Right atrium auricular region (tissue), 2 donors: ENCODE results near the gene ST8SIA1. TPM values are rescaled to one million over a fixed set of nuclear protein-coding genes. Genes with fewer than 3 reads are reported as not detected.
"Not testable (repeated sequence)": the region's sequence is repeated elsewhere in the genome, so short reads cannot be mapped to it uniquely, and the experiment has no call there.

ENCODE experiments used
- DNase-seq: peaks from one replicate; pipeline ENCODE4 v3.0.0-alpha.2; 2019; ENCODE audit warnings: low spot score
- H3K27ac ChIP-seq, 2 donors: fragments of 200-600 bp; sonication (generic); 1 replicate in 1 of 2; 2 replicates in 1 of 2; pipeline ENCODE4 v1.5.1; 2016 to 2019
- H3K27me3 ChIP-seq, 2 donors: fragments of 200-600 bp; sonication (generic); one replicate each; pipeline versions ENCODE4 v1.5.1 to v1.6.0; 2017 to 2019
- H3K36me3 ChIP-seq: fragments of 200-600 bp; sonication (generic); one replicate; pipeline ENCODE4 v1.5.1; 2016
- H3K4me1 ChIP-seq, 2 donors: fragments of 200-600 bp; sonication (generic); one replicate each; pipeline versions ENCODE4 v1.5.1 to v1.6.0; 2017 to 2019
- H3K4me3 ChIP-seq, 2 donors: fragments of 200-600 bp; sonication (generic); 1 replicate in 1 of 2; 2 replicates in 1 of 2; pipeline ENCODE4 v1.5.1; 2017 to 2019; ENCODE audit warnings: mild to moderate bottlenecking in 1 of 2, moderate library complexity in 1 of 2
- H3K9me3 ChIP-seq, 2 donors: fragments of 200-600 bp; sonication (generic); one replicate each; pipeline ENCODE4 v1.5.1; 2019
- total RNA-seq, 2 donors: library from RNA; depleted of rRNA; stranded (reverse); fragments of >200 nt; gene quantifications; one replicate each; pipeline ENCODE4 v1.1.0, GENCODE V29; 2016
- TF ChIP-seq, protein P1 (sequence below), 2 donors: fragments of 200-600 bp; sonication (generic); IDR thresholded peaks; one replicate each; pipeline ENCODE4 v1.5.1; 2019; ENCODE audit warnings: antibody characterized with exemption in 2 of 2

The ST8SIA1 gene
- total RNA-seq, 2 donors from 2014 or later = 3.3 to 5.0 TPM

- DNase-seq = no peak
- Histone ChIP-seq H3K4me1 (no peaks in the 10 kb centered on the region), H3K36me3 (no peaks in the 10 kb centered on the region), H3K27me3 (no peaks in the 10 kb centered on the region), H3K9me3 (no peaks in the 10 kb centered on the region), H3K4me3 (no peak overlapping the region), H3K27ac (no peak overlapping the region)
- TF ChIP-seq, protein P1, sequence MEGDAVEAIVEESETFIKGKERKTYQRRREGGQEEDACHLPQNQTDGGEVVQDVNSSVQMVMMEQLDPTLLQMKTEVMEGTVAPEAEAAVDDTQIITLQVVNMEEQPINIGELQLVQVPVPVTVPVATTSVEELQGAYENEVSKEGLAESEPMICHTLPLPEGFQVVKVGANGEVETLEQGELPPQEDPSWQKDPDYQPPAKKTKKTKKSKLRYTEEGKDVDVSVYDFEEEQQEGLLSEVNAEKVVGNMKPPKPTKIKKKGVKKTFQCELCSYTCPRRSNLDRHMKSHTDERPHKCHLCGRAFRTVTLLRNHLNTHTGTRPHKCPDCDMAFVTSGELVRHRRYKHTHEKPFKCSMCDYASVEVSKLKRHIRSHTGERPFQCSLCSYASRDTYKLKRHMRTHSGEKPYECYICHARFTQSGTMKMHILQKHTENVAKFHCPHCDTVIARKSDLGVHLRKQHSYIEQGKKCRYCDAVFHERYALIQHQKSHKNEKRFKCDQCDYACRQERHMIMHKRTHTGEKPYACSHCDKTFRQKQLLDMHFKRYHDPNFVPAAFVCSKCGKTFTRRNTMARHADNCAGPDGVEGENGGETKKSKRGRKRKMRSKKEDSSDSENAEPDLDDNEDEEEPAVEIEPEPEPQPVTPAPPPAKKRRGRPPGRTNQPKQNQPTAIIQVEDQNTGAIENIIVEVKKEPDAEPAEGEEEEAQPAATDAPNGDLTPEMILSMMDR (IDR thresholded peaks at IDR 0.05) = no peak
Measured at GRCh38 chr12:22163594-22163993, 170.9 kb downstream of the ST8SIA1 start.

DNA sequence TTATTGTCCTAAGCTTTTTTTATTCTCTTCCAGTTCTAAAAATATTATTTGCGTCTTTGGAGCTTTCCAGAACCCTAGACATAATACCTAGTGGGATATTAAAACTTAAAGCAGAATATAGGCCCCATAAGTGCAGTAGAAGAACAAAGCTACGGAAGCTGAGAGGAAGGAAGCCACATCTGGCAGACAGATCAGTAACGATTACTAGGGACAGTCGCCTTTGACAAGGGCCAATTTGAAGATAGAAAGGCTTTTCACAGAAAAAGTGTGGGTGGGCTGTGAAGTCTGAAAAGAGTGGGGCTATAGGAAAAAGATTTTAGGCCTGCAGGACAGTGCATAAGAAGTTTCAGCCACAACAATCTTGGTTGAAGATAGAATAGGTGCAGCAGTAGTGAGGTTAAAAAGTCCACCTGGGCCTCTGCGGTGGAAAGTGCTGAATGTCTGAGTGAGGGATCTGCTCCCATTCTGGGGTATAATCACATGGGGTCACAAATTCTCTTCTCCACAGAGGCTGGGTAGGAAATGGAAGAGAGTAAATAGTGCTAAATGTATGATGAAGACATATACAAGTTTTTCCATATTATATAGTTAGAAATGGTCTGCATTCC lies 174.0 kb downstream of the ST8SIA1 start:
- TF ChIP-seq, protein P1 (IDR thresholded peaks at IDR 0.05) = no peak
- DNase-seq = no peak

GRCh38 chr12:22149286-22149685 lies 185.2 kb downstream of the ST8SIA1 start:
- not testable (repeated sequence) for H3K4me3 ChIP-seq, H3K4me1 ChIP-seq, DNase-seq, H3K27me3 ChIP-seq, H3K27ac ChIP-seq, H3K9me3 ChIP-seq, H3K36me3 ChIP-seq

More for the DNA sequence above, 174.0 kb downstream of the ST8SIA1 start:
- Histone ChIP-seq H3K36me3 (no peaks in the 10 kb centered on the region), H3K27ac (no peak overlapping the region), H3K27me3 (no peaks in the 10 kb centered on the region), H3K9me3 (no peaks in the 10 kb centered on the region), H3K4me3 (no peak overlapping the region), H3K4me1 (no peaks in the 10 kb centered on the region)

DNA sequence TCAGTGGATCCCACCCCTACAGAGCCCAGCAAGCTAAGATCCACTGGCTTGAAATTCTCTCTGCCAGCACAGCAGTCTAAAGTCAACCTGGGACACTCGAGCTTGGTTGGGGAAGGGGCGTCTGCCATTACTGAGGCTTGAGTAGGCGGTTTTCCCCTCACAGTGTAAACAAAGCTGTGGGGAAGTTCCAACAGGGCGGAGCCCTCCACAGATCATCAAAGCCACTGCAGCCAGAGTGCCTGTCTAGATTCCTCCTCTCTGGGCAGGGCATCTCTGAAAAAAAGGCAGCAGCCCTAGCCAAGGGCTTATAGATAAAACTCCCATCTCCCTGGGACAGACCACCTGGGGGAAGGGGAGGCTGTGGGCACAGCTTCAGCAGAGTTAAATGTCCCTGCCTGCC lies 187.8 kb downstream of the ST8SIA1 start:
- not testable (repeated sequence) for DNase-seq, H3K36me3 ChIP-seq, H3K4me1 ChIP-seq, H3K4me3 ChIP-seq, H3K27ac ChIP-seq, H3K27me3 ChIP-seq, H3K9me3 ChIP-seq

Other genes with a start within 250 kb of the ST8SIA1 start
- 10 to 100 TPM; 10.9 to 15.1 TPM for gene C2CD5, start 209.8 kb upstream of the ST8SIA1 start, total RNA-seq